ENCODE results near the gene MAIP1.

Gene MAIP1

GRCh38 chr2:199946196-199946595, 9.2 kb upstream of the MAIP1 start:
- in situ Hi-C loops (cut with HindIII; ENCODE audit: low sequenced_read_pairs), result no loop called here

- in situ Hi-C loops (cut with HindIII; ENCODE audit: low sequenced_read_pairs), result no loop called here
Observed at GRCh38 chr2:199946836-199947235, 8.5 kb upstream of the MAIP1 start.

GRCh38 chr2:199950396-199950795, 5.0 kb upstream of the MAIP1 start:
- in situ Hi-C loops (cut with HindIII; ENCODE audit: low sequenced_read_pairs), result no loop called here

DNA sequence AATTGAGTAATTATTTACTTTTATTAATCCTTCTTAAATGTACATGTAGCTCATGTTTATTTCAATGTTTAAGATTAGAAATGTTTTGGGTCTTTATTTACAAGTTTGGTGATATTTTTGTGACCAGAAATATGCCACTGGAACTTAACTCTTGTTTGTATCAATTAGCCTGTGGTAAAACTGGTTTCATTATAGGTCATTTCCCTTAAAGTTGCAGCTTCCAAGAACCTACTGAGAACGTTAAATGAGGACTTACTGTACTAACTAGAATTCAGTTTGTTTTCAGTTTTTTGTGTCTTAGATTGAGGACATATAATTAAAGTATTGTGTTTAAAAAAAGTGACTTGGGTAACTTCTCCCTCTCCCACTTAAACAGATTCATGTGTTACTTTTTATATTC, 4.4 kb upstream of the MAIP1 start:
- in situ Hi-C loops (cut with HindIII; ENCODE audit: low sequenced_read_pairs), result no loop called here

GRCh38 chr2:199955007-199955338, 409 bp upstream of the MAIP1 start:
- in situ Hi-C loops (cut with HindIII; ENCODE audit: low sequenced_read_pairs), result no loop called here

- in situ Hi-C loops (cut with HindIII; ENCODE audit: low sequenced_read_pairs), result no loop called here
Observed at GRCh38 chr2:199956062-199956380, 639 bp downstream of the MAIP1 start.

DNA sequence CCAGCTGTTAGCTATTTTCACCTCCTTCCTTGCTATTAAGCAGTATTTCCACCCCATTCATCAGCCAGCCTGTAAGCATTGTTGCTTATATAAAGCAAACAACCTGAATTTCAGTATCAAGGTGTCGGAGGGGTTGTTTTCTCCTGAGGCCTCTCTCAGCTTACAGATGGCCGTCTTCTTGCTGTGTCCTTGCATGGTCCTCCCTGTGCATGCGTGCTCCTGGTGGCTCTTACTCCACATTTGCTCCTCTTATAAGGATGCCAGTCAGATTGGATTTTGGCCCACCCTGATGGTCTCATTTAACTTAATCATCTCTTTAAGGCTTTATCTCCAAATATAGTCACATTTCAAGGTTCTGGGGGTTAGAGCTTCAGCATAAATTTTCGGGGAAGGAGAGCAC, 2.6 kb downstream of the MAIP1 start:
- in situ Hi-C loops (cut with HindIII; ENCODE audit: low sequenced_read_pairs), result no loop called here

DNA sequence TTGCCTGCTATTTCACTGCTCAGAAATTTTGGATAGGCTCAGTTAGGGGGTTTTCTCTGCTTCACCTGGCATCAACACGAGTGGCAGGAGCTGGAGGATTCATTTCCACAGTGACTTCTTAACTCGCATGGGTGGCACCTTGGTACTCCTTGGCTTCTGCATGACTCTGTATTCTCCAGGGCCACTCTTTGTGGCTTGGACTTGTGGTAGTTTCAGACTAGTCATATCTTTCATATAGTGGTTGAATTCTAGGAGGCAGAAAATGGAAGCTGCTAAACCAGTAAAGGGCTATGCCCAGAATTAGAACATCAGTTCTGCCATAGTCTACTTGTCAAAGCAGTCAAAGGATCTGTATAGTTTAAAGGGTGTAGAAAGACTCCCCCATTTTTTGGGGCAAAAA, 6.8 kb downstream of the MAIP1 start:
- in situ Hi-C loops (cut with HindIII; ENCODE audit: low sequenced_read_pairs), result no loop called here

- in situ Hi-C loops (cut with HindIII; ENCODE audit: low sequenced_read_pairs), result no loop called here
Observed at GRCh38 chr2:199966405-199966804, 11.0 kb downstream of the MAIP1 start.

- in situ Hi-C loops (cut with HindIII; ENCODE audit: low sequenced_read_pairs), result no loop called here
Observed at GRCh38 chr2:199966976-199967375, 11.6 kb downstream of the MAIP1 start.

GRCh38 chr2:199968126-199968525, 12.7 kb downstream of the MAIP1 start:
- in situ Hi-C loops (cut with HindIII; ENCODE audit: low sequenced_read_pairs), result no loop called here

GRCh38 chr2:199972088-199972626, 16.8 kb downstream of the MAIP1 start:
- in situ Hi-C loops (cut with HindIII; ENCODE audit: low sequenced_read_pairs), result no loop called here

GRCh38 chr2:199973703-199974102, 18.3 kb downstream of the MAIP1 start:
- in situ Hi-C loops (cut with HindIII; ENCODE audit: low sequenced_read_pairs), result no loop called here

DNA sequence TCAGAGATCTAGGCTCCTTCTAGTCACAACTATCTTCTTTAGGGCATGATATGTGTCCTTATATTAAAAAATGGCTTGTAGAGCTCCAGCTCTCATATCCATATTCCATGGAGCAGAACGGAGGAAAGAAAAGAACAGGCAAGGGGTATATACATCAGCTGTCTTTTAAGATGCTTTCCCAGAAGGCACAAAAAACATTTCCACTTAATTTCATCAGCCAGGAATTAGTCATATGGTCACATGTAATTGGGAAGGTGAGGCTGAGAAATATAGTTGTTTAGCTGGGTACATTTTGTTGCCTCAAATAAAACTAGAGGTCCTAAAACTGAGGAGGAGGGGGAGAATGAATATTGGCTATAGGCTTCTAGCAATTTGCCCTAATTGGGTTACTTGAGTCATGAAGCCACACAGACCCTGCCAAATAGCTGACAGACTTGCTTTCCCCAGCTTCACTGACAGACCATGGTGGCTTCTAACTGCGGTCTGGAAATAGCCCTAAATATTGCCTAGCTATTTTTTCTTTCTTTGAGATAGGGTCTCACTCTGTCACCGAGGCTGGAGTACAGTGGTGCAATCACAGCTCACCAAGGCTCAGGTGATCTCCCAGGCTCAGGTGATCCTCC, 20.0 kb downstream of the MAIP1 start:
- in situ Hi-C loops (cut with HindIII; ENCODE audit: low sequenced_read_pairs), result no loop called here

- in situ Hi-C loops (cut with HindIII; ENCODE audit: low sequenced_read_pairs), result no loop called here
Observed at GRCh38 chr2:199977984-199978415, 22.6 kb downstream of the MAIP1 start.

DNA sequence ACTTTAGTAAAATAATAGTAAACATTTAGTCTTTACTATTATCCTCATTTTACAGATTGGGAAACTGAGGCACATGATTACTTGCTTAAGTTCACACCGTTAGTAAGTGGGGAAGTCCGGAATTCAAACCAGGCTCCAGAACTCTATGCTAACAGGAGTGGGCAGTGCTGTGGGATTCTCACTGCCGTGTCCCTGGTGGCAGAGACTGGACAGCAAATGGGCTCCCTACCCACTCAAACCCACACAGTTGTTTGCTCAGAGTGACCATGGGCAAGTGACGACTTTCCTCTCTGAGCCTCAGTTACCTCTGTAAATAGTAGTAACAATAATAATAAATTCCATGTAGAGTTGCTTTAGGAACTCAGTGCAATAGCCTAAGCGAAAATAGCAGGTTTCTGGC, 24.0 kb downstream of the MAIP1 start:
- in situ Hi-C loops (cut with HindIII; ENCODE audit: low sequenced_read_pairs), result no loop called here

DNA sequence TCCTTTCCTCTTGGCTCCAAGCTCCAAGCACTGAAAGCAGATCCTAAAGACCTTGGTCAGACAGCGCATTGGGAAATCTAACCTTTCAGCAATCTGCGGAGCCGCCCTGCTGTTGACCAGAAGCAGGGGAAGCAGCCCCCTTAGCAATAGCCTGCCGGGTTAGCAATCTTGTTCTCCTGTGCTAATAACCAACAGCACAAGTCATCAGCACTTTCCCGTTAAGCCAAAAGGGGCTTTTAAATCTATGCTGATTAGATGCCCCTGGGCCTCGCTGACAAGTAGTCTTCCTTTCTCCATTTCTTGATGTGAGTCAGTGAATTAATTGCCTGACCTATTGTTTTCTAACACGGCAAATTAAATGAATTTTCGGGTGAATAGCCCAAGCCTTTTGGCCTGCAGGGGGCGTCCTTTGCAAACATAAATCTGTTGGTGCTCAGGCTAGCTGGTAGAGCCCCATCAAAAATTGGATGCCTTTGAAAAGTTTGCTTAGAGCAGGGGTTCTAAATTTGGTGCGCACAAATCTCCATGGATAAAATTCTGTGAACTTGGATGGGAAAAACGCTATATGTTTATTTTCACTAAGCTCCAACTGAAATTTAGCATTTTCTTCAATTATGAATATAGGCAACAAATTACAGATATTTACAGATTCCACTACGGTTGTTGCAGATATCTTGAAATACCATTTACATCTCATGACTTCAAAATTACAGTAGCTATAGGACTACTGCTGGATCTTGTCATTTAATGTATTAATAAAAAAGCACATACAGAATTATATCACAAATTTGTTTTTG, 24.6 kb downstream of the MAIP1 start:
- in situ Hi-C loops (cut with HindIII; ENCODE audit: low sequenced_read_pairs), result no loop called here

DNA sequence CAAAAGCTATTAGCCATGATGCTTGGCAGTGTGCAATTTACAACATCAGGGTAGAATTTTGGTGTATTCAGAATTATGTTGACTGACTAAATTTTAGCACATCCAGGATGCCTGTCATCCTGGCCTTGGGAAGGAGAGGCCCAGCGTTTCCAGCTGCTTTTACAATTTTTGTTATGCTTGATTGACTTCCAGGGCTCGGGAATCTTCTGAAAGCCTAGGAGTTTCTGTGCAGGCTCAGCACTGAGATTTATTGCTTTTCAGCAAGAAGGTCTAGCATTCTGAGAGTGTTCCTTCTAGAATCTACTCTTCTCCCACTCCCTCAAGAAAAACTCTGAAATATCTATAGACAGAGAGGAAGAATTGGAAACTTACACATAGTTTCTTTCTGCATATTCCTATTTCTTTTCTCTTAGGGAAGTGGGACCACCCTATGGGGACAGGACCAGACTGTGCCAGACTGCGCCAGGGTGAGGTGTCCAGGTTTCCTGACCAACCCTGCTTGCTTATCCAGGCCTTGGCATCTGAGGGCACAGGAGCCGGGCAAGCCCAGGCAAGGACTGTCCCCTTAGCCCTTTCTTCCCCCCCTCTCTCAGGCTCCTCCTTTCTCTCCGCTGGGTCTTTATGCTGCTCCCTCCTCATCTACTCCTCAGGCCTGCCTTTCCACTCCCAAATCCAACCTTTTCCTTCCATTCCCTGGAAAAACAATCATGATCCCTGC, 26.9 kb downstream of the MAIP1 start:
- in situ Hi-C loops (cut with HindIII; ENCODE audit: low sequenced_read_pairs), result no loop called here

DNA sequence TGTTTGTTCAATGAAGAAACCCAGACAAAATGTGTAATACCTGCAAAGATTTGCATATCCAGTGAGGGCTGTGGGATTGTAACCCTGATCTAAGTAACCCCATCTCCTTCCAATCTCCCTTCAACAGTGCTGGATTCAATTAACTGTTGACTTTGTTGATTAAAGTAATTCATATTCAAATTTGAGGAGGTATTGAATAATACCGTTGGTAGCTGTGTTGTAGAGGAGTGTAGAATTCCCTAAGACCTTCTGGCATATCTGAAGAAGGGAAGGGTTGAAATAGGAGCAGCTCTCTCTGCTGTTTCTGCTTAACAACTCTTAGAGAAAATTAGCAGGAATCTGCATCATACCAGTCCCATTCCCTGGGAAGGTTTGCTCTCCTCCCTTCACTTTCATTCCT, 28.2 kb downstream of the MAIP1 start:
- in situ Hi-C loops (cut with HindIII; ENCODE audit: low sequenced_read_pairs), result no loop called here

GRCh38 chr2:199984159-199984558, 28.8 kb downstream of the MAIP1 start:
- in situ Hi-C loops (cut with HindIII; ENCODE audit: low sequenced_read_pairs), result no loop called here

- in situ Hi-C loops (cut with HindIII; ENCODE audit: low sequenced_read_pairs), result no loop called here
Observed at GRCh38 chr2:199984755-199985154, 29.4 kb downstream of the MAIP1 start.

DNA sequence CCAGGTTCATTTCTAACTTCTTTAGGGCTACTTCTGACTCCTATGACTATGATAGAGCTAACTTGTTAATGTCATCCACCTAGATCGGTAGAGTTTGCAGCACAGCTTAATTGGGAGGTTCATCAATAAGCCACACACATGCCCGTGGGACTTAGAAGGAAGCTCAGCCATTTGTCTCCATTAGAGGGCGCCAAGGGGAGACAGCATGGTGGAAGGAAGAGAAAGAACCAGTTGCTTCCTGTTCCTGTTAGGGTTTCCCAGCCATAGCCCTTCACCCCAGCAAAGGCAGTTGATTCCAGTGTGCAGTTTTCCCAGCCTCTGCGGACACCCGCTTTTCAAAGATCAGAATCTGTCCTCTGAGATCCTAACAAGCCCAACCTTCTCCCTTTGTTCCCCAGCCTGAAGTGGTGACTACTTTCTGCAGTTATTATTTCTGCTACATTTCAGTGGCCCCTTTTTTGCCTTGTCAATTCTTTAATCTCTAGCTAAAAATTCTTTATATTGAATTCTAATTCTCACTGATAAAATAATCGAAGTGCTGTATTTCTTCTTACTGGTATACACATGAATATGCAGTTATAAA, 30.3 kb downstream of the MAIP1 start:
- in situ Hi-C loops (cut with HindIII; ENCODE audit: low sequenced_read_pairs), result no loop called here
